Ishikawa (cell line): ENCODE results near the gene TAF10.

Source experiments
- CREB1 ChIP-seq: IDR thresholded peaks from 2 replicates; pipeline ENCODE4 v1.6.1; 2012; ENCODE audit warnings: low read depth
- EGR1 ChIP-seq: IDR thresholded peaks from 2 replicates; pipeline ENCODE4 v1.6.1; 2012
- EP300 ChIP-seq: IDR thresholded peaks from 2 replicates; pipeline ENCODE4 v1.6.1; 2012; ENCODE audit warnings: borderline replicate concordance
- NFIC ChIP-seq: IDR thresholded peaks from 2 replicates; pipeline ENCODE4 v1.6.1; 2012
- RAD21 ChIP-seq: IDR thresholded peaks from 2 replicates; pipeline ENCODE4 v1.6.1; 2012; ENCODE audit warnings: low read depth
- TAF1 ChIP-seq: IDR thresholded peaks from 2 replicates; pipeline ENCODE4 v1.6.1; 2012; ENCODE audit warnings: low read depth, mild to moderate bottlenecking
- TEAD4 ChIP-seq: IDR thresholded peaks from 2 replicates; pipeline ENCODE4 v1.6.1; 2012

DNA sequence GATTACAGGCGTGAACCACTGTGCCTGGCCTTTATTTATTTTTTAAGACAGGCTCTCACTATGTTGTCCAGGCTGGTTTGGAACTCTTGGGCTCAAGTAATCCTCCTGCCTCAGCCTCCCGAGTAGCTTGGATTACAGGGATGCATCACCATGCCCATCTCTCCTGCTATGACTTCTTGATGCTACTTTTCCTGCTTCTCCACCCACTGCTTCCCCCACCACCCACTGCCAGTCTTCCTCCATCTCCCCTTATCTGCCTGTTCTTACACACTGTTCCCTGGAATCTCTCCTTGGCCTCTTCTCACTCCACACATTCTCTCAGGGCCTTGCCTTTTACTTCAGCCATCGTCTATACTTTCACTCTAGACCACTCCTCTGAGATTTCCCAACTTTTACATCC is 24.5 kb upstream of the TAF10 start:
- TF ChIP-seq TEAD4 (no peak), TAF1 (no peak), NFIC (no peak), EP300 (no peak), EGR1 (no peak), CREB1 (no peak), RAD21 (no peak)
